Type B pancreatic cell (in vitro differentiated cells): ENCODE results near the gene TOE1. TPM values are rescaled to one million over a fixed set of nuclear protein-coding genes. Genes with fewer than 3 reads are reported as not detected.

Experiments
- DNase-seq: peaks from one replicate; pipeline ENCODE4 v3.0.0; 2021; ENCODE audit warnings: mixed read lengths; ENCODE audit not compliant: unreplicated experiment; ENCODE audit errors: extremely low spot score
- H3K27ac Mint-ChIP-seq: 2 replicates; pipeline ENCODE4 v1.8.0; 2021; ENCODE audit warnings: mild to moderate bottlenecking, mixed read lengths
- H3K27me3 Mint-ChIP-seq: 2 replicates; pipeline ENCODE4 v1.8.0; 2021; ENCODE audit warnings: mixed read lengths
- H3K36me3 Mint-ChIP-seq: 2 replicates; pipeline ENCODE4 v1.8.0; 2021; ENCODE audit warnings: mixed read lengths
- H3K4me1 Mint-ChIP-seq: one replicate; pipeline ENCODE4 v1.8.0; 2021; ENCODE audit warnings: mixed read lengths; ENCODE audit not compliant: unreplicated experiment
- H3K4me3 Mint-ChIP-seq: 2 replicates; pipeline ENCODE4 v1.8.0; 2021; ENCODE audit warnings: mild to moderate bottlenecking, mixed read lengths
- H3K9me3 Mint-ChIP-seq: 2 replicates; pipeline ENCODE4 v1.8.0; 2021; ENCODE audit warnings: mixed read lengths
- total RNA-seq: library from RNA; stranded (reverse); gene quantifications from 2 replicates; pipeline ENCODE4 v1.2.1, GENCODE V29; 2021; ENCODE audit warnings: low replicate concordance
- TF ChIP-seq, protein P1 (sequence below): fragments of 200-600 bp; sonication (generic); conservative IDR thresholded peaks from 2 replicates; pipeline ENCODE4 v1.5.0; 2021; ENCODE audit warnings: antibody characterized with exemption, mild to moderate bottlenecking

Gene TOE1
- total RNA-seq, 1 donor from 2014 or later = 12.6 TPM

DNA sequence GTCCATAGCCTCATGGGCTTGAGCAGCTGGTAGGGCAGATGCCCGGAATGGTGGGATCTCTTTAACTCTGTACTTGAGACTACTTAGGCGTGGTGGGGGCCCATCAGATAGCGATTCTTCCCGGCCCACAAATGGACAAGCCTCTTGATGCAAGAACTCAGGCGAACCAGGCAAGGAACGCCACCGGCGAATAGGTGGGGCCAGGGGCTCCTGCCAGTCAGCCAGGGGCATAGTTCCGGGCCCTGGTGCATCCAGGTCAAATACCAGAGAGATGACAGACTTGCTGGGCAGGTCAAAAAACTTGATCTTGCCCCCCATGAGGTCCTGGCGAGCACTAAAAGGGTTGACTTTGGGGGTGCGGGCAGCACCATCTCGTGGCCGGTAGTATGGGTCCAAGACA is 5.0 kb downstream of the TOE1 start:
- Mint-ChIP-seq H3K27me3 (no peaks in the 10 kb centered on the region), H3K4me1 (peaks cover 23% of the 10 kb centered on the region), H3K36me3 (peaks cover 13% of the 10 kb centered on the region), H3K9me3 (no peaks in the 10 kb centered on the region), H3K4me3 (no peak overlapping the region), H3K27ac (no peak overlapping the region)
- DNase-seq = no peak
- TF ChIP-seq, protein P1, sequence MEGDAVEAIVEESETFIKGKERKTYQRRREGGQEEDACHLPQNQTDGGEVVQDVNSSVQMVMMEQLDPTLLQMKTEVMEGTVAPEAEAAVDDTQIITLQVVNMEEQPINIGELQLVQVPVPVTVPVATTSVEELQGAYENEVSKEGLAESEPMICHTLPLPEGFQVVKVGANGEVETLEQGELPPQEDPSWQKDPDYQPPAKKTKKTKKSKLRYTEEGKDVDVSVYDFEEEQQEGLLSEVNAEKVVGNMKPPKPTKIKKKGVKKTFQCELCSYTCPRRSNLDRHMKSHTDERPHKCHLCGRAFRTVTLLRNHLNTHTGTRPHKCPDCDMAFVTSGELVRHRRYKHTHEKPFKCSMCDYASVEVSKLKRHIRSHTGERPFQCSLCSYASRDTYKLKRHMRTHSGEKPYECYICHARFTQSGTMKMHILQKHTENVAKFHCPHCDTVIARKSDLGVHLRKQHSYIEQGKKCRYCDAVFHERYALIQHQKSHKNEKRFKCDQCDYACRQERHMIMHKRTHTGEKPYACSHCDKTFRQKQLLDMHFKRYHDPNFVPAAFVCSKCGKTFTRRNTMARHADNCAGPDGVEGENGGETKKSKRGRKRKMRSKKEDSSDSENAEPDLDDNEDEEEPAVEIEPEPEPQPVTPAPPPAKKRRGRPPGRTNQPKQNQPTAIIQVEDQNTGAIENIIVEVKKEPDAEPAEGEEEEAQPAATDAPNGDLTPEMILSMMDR = no peak

DNA sequence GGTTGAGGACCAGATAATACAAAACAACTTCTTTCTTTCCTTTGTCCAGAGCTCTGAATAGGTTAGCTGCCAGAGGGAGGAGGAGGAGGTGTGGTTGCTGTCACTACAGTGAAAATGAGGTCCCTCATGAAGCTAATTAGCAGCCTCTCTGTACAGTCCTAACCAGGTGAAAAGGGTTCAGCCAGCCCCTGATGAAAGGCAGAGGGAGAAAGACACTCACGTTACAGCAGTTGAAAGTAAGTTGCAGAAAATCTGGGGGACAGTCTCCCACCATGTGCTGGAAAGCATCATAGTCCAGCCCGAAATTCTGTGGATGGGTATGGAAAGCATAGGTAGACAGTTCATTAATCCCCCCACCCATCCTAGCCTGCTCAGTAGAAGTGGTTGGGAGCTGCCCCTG is 6.5 kb downstream of the TOE1 start:
- Mint-ChIP-seq H3K36me3 (peaks cover 9% of the 10 kb centered on the region), H3K27me3 (no peaks in the 10 kb centered on the region), H3K9me3 (no peaks in the 10 kb centered on the region), H3K27ac (no peak overlapping the region), H3K4me3 (no peak overlapping the region), H3K4me1 (peaks cover 18% of the 10 kb centered on the region)
- no peak for DNase-seq
- TF ChIP-seq, protein P1 = no peak

DNA sequence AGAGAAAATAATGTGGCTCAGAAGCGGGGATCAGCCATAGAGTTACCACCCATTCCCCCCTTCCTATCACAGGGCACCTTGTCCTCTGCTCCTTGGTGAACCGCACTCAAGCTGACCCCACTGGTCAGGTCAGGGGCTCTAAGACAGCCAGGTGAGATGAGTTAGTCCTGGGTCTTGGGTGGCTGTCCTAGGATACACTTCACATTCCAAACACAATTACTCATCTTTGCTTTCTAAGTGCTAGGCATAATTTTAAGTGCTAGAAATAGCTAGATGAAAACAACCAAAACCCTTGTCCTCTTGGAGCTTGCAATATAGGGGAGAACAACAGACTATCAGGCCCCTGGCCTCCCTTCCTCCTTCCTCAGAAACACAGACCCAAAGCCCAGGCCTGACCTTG is 8.1 kb downstream of the TOE1 start:
- DNase-seq = no peak
- no peaks in the 10 kb centered on the region for H3K9me3 Mint-ChIP-seq

DNA sequence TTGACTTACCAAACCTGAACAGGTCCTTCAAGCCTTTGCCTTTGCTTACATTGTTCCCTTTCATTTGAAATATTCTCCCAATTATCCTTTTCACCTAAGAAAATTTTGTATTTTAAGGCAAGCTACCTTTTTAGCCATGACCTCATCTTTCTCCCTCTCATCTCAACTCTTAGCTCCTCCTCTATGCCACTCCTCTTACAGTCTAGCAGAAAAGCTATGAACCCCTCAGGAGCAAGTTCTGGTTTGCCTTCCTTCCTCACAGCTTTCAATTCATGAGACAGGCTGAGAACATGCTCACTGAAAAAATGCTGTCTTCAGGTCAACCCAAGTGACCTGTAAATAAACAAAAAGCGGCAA is 8.6 kb downstream of the TOE1 start:
- Mint-ChIP-seq H3K27ac (peak overlapping the region; percentile 57), H3K9me3 (no peaks in the 10 kb centered on the region), H3K4me3 (no peak overlapping the region), H3K4me1 (peaks cover 13% of the 10 kb centered on the region), H3K36me3 (peaks cover 5% of the 10 kb centered on the region), H3K27me3 (no peaks in the 10 kb centered on the region)
- TF ChIP-seq, protein P1 = no peak
- DNase-seq = no peak

More for the DNA sequence above, 8.1 kb downstream of the TOE1 start:
- peaks cover 13% of the 10 kb centered on the region for H3K4me1 Mint-ChIP-seq
- peak overlapping the region; percentile 40 for H3K4me3 Mint-ChIP-seq
- H3K27me3 Mint-ChIP-seq = no peaks in the 10 kb centered on the region
- H3K27ac Mint-ChIP-seq = peak overlapping the region; percentile 57
- peaks cover 5% of the 10 kb centered on the region for H3K36me3 Mint-ChIP-seq
- TF ChIP-seq, protein P1 = no peak

DNA sequence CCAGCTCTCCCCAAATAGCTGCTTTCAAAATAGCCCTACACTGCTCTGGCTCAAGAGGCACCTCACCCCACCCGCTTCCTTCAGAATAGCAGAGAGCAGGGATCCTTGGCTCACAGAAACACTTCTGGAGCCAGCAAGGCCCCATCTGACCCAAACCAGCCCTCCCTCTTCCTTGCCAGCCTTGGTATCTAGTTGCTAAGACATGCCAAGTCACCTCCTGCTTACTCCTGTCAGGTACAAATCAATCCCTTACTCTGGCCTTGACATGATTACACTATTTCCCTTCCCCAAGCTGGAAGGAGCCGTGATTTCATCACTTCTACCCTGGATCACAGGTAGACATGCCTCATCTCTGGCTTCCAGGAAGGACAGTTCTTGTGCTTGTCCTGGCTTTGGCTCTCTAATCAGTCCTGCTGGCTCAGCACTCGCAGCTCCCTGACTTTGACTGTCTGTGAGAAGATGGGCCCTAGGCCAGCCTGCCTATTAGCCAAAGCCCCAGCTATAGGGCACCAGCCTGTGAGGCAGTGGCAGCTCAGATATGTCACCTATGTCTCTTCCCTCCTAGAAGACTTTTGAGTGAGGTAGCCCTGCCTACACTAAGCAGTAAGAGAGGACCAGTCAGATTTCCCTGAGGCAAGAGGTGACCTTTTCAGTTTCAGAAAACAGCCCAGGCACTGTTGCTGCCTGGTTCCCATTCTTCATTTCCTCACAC is 9.2 kb downstream of the TOE1 start:
- TF ChIP-seq, protein P1 = no peak
- H3K27ac Mint-ChIP-seq = peak overlapping the region; percentile 57

More for the DNA sequence above, 9.2 kb downstream of the TOE1 start:
- no peaks in the 10 kb centered on the region for H3K27me3 Mint-ChIP-seq
- no peaks in the 10 kb centered on the region for H3K9me3 Mint-ChIP-seq
- no peak for DNase-seq
- H3K36me3 Mint-ChIP-seq = peaks cover 5% of the 10 kb centered on the region
- peak overlapping the region; percentile 49 for H3K4me3 Mint-ChIP-seq
- H3K4me1 Mint-ChIP-seq = peaks cover 13% of the 10 kb centered on the region
